PC-3 (cell line): ENCODE data around the gene PLLP. TPM values are rescaled to one million over a fixed set of nuclear protein-coding genes. Genes with fewer than 3 reads are reported as not detected.
A peak's percentile ranks its signal among the peaks of the same experiment; 100 is the strongest.

ENCODE experiments used
- ATAC-seq: fragments of 200-7000 bp; cut with Tn5 transposase; 2 replicates; pipeline ENCODE4 v1.9.1; 2020; ENCODE audit warnings: mild to moderate bottlenecking, moderate library complexity
- BruUV-seq: library from RNA; stranded (reverse); fragments of 400-500 nt; replicated peaks from 2 replicates; lab custom pipeline; 2021; lab: Mats Ljungman, UMichigan
- CTCF ChIA-PET: fragments of 300-600 bp; sonication (Branson Sonifier 250); formaldehyde crosslinking; loops from one replicate; lab custom pipeline; 2022; ENCODE audit warnings: antibody characterized with exemption; lab: Charles Lee
- POLR2A ChIA-PET: fragments of 300-600 bp; sonication (Branson Sonifier 250); formaldehyde crosslinking; loops from one replicate; lab custom pipeline; 2022; ENCODE audit warnings: antibody characterized with exemption; ENCODE audit not compliant: unreplicated experiment; lab: Charles Lee
- DNase-seq: peaks from one replicate; pipeline ENCODE4 v3.0.0-alpha.2; 2015
- H2AFZ ChIP-seq: fragments of 300-600 bp; sonication (generic); 2 replicates; pipeline ENCODE4 v1.6.0; 2016; ENCODE audit warnings: antibody characterized with exemption, low read length
- H3F3A ChIP-seq: fragments of 300-600 bp; sonication (generic); one replicate; pipeline ENCODE4 v1.6.0; 2017; ENCODE audit warnings: antibody characterized with exemption, low read length, control low read depth, mild to moderate bottlenecking; ENCODE audit not compliant: unreplicated experiment
- H3K27ac ChIP-seq: fragments of 300-600 bp; sonication (generic); 2 replicates; pipeline ENCODE4 v1.5.1; 2016; ENCODE audit warnings: mild to moderate bottlenecking, low read length
- H3K27me3 ChIP-seq: fragments of 300-600 bp; sonication (generic); 2 replicates; pipeline ENCODE4 v1.6.1; 2016; ENCODE audit warnings: low read length, mixed read lengths
- H3K36me3 ChIP-seq: fragments of 300-600 bp; sonication (generic); 2 replicates; pipeline ENCODE4 v1.6.1; 2016; ENCODE audit warnings: low read depth, mixed run types, low read length, mixed read lengths
- H3K4me1 ChIP-seq: fragments of 300-600 bp; sonication (generic); 2 replicates; pipeline ENCODE4 v1.5.1; 2016; ENCODE audit warnings: low read length; ENCODE audit not compliant: insufficient read depth
- H3K4me2 ChIP-seq: fragments of 300-600 bp; sonication (generic); 2 replicates; pipeline ENCODE4 v1.6.0; 2016; ENCODE audit warnings: low read length
- H3K4me3 ChIP-seq: fragments of 300-600 bp; sonication (generic); 2 replicates; pipeline ENCODE4 v1.5.1; 2016; ENCODE audit warnings: mild to moderate bottlenecking, low read length, mixed read lengths
- H3K79me2 ChIP-seq: fragments of 300-600 bp; sonication (generic); 2 replicates; pipeline ENCODE4 v1.6.1; 2017; ENCODE audit warnings: low read length, mixed read lengths
- H3K9ac ChIP-seq: fragments of 300-600 bp; sonication (generic); 2 replicates; pipeline ENCODE4 v1.6.0; 2016; ENCODE audit warnings: mild to moderate bottlenecking, low read length
- H3K9me2 ChIP-seq: fragments of 300-600 bp; sonication (generic); replicated peaks from 2 replicates; pipeline ENCODE4 v1.6.1; 2016; ENCODE audit warnings: mixed run types, low read length, mixed read lengths
- H3K9me3 ChIP-seq: fragments of 300-600 bp; sonication (generic); 2 replicates; pipeline ENCODE4 v1.6.1; 2016; ENCODE audit warnings: low read length, mixed read lengths
- H4K20me1 ChIP-seq: fragments of 300-600 bp; sonication (generic); 2 replicates; pipeline ENCODE4 v1.6.1; 2016; ENCODE audit warnings: low read length, mixed read lengths
- EZH2 ChIP-seq: fragments of 300-600 bp; sonication (generic); IDR thresholded peaks from one replicate; pipeline ENCODE4 v1.6.1; 2017; ENCODE audit warnings: antibody characterized with exemption, mild to moderate bottlenecking, low read length; ENCODE audit not compliant: unreplicated experiment
- EZH2phosphoT487 ChIP-seq: fragments of 300-600 bp; sonication (generic); IDR thresholded peaks from 2 replicates; pipeline ENCODE4 v1.6.1; 2018; ENCODE audit warnings: mild to moderate bottlenecking, antibody characterized with exemption, low read length, borderline replicate concordance
- intact Hi-C: fragments of 100-400 bp; cut with micrococcal nuclease; formaldehyde crosslinking; loops from 2 replicates; pipeline ENCODE4 v1.9.0; 2023
- total RNA-seq: library from RNA; depleted of rRNA; stranded (reverse); fragments of >200 nt; gene quantifications from 2 replicates; pipeline ENCODE4 v1.2.3, GENCODE V29; 2014
- TF ChIP-seq, protein P1 (sequence below): fragments of 300-600 bp; sonication (generic); conservative IDR thresholded peaks from 2 replicates; pipeline ENCODE4 v1.5.1; 2017; ENCODE audit warnings: antibody characterized with exemption, low read depth, mild to moderate bottlenecking, low read length

Gene PLLP
- total RNA-seq, 1 experiment from 2014 or later = 1.6 TPM

DNA sequence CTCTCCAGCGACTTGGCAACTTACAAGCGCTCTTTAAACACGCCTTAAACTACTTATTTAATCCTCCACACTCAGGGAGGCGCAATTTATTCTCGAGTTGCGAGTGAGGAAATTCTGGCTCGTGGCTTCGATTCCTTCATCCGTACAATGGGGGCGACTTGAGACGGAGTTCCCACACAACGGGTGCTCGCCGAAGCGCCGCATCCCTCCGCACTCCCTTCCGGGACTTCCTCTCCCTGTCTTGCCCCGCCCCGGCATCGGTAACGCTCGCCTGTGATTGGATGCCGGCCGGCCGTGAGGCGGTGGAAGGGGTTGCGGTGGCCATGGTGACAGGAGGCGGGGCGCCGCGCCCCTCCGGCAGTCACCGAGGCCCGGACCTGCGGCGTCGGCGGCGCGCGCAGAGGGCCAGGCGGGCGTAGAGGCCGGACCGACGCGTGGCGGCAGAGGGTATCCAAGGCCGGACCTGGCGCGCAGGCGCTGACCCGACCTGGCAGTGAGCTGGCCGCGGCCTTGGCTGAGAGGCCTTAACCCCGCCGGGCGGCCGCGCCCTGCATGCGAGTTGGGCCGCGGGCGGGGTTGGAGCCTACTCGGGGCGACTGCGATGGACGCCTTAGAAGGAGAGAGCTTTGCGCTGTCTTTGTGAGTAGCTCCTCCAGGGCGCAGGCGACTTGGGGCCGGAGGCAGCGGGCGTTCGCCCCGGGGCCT lies 39.6 kb downstream of the PLLP start, which contains the start of gene ARL2BP:
TSS of gene ARL2BP (plus strand) at position 493 of the 705 bp plus-strand sequence. CDS start at position 602, 109 bp downstream.
- H3F3A ChIP-seq = no peaks in the 10 kb centered on the region
- peaks cover 16% of the 10 kb centered on the region for H3K79me2 ChIP-seq
- H3K9ac ChIP-seq = peak within 1 kb of the TSS; percentile 87
- peaks cover 3% of the 10 kb centered on the region for H3K36me3 ChIP-seq
- BruUV-seq = no TSS peak
- H3K9me3 ChIP-seq = no peaks in the 10 kb centered on the region
- H3K27me3 ChIP-seq = no peaks in the 10 kb centered on the region
- peak within 1 kb of the TSS; percentile 37 for H3K27ac ChIP-seq
- POLR2A ChIA-PET = no interaction called here
- intact Hi-C loops = loop anchor here (1.0 to 5.0 kb wide), 6 partner anchors 32 to 177 kb away; no protein-coding TSS in a partner anchor
- peak within 1 kb of the TSS; percentile 79 for H3K4me3 ChIP-seq
- H3K9me2 ChIP-seq = no peaks in the 10 kb centered on the region
- CTCF ChIA-PET = interaction anchor here (1.3 kb wide), 1 partner anchor 55 kb away, joined by 3 read pairs; no protein-coding TSS in a partner anchor
- H3K4me2 ChIP-seq = peak within 1 kb of the TSS; percentile 96
- TF ChIP-seq EZH2phosphoT487 (peak; percentile 60; the same call in 1 of the 2 replicates), EZH2 (no peak)
- TF ChIP-seq, protein P1, sequence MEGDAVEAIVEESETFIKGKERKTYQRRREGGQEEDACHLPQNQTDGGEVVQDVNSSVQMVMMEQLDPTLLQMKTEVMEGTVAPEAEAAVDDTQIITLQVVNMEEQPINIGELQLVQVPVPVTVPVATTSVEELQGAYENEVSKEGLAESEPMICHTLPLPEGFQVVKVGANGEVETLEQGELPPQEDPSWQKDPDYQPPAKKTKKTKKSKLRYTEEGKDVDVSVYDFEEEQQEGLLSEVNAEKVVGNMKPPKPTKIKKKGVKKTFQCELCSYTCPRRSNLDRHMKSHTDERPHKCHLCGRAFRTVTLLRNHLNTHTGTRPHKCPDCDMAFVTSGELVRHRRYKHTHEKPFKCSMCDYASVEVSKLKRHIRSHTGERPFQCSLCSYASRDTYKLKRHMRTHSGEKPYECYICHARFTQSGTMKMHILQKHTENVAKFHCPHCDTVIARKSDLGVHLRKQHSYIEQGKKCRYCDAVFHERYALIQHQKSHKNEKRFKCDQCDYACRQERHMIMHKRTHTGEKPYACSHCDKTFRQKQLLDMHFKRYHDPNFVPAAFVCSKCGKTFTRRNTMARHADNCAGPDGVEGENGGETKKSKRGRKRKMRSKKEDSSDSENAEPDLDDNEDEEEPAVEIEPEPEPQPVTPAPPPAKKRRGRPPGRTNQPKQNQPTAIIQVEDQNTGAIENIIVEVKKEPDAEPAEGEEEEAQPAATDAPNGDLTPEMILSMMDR = peak; percentile 42
- peaks cover 12% of the 10 kb centered on the region; the same call in 1 of the 2 replicates for H3K4me1 ChIP-seq
- H4K20me1 ChIP-seq = no peaks in the 10 kb centered on the region
- ATAC-seq = peak; percentile 97
- peak within 1 kb of the TSS; percentile 78 for H2AFZ ChIP-seq
- DNase-seq = peak; percentile 95

DNA sequence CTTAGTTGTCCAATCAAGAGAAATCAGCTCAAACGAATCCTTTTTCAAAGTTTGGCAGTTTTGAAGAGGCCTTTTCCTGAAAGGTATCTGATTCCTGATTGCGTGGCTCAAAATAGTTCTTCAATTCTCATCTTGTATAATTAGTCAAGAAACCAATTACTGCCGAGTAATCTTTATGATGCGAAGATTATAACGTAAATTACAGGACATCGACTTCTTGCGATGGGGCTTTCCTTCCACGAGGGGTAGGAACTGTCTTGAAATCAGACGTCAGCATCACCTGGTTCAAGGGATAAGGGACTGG lies 40.1 kb downstream of the PLLP start:
- H3K4me2 ChIP-seq = peak overlapping the region; percentile 78

More for the DNA sequence above, 40.1 kb downstream of the PLLP start:
- TSS peak; percentile 94 for BruUV-seq
- TF ChIP-seq EZH2phosphoT487 (no peak), EZH2 (no peak)
- TF ChIP-seq, protein P1 = no peak
- Histone ChIP-seq H3K9me3 (no peaks in the 10 kb centered on the region), H3K9ac (peak overlapping the region; percentile 20), H3K27me3 (no peaks in the 10 kb centered on the region), H4K20me1 (no peaks in the 10 kb centered on the region), H3F3A (no peaks in the 10 kb centered on the region), H2AFZ (peak overlapping the region; percentile 78), H3K36me3 (peaks cover 3% of the 10 kb centered on the region), H3K9me2 (no peaks in the 10 kb centered on the region), H3K4me1 (peaks cover 12% of the 10 kb centered on the region; the same call in 1 of the 2 replicates), H3K27ac (peak overlapping the region; percentile 36), H3K79me2 (peaks cover 16% of the 10 kb centered on the region), H3K4me3 (peak overlapping the region; percentile 79)
- ATAC-seq = no peak; the same call in 1 of the 2 replicates
- no peak for DNase-seq
- CTCF ChIA-PET = interaction anchor here (1.3 kb wide), 1 partner anchor 56 kb away, joined by 3 read pairs; no protein-coding TSS in a partner anchor
- intact Hi-C loops = loop anchor here (1.0 to 2.0 kb wide), 2 partner anchors 32 to 178 kb away; no protein-coding TSS in a partner anchor
- POLR2A ChIA-PET = interaction anchor here (0.7 kb wide), 1 partner anchor 715 kb away, joined by 3 read pairs; no protein-coding TSS in a partner anchor
